Suprapubic skin (tissue), 4 donors: ENCODE measurements around the gene CLCNKB. TPM values are rescaled to one million over a fixed set of nuclear protein-coding genes. Genes with fewer than 3 reads are reported as not detected.

Experiments used
- DNase-seq, 2 donors: peaks; one replicate each; pipeline ENCODE4 v3.0.0-alpha.2; 2019; ENCODE audit warnings: low spot score in 2 of 2
- H3K27ac ChIP-seq: fragments of 200-600 bp; sonication (generic); one replicate; pipeline ENCODE4 v1.5.1; 2019
- H3K27me3 ChIP-seq: fragments of 200-600 bp; sonication (generic); one replicate; pipeline ENCODE4 v1.5.1; 2019
- H3K36me3 ChIP-seq: fragments of 200-600 bp; sonication (generic); one replicate; pipeline ENCODE4 v1.5.1; 2019
- H3K4me1 ChIP-seq: fragments of 200-600 bp; sonication (generic); one replicate; pipeline ENCODE4 v1.5.1; 2019
- H3K4me3 ChIP-seq: fragments of 200-600 bp; sonication (generic); one replicate; pipeline ENCODE4 v1.5.1; 2019; ENCODE audit warnings: mild to moderate bottlenecking
- H3K9me3 ChIP-seq: fragments of 200-600 bp; sonication (generic); one replicate; pipeline ENCODE4 v1.5.1; 2019
- CTCF ChIP-seq, 2 donors: fragments of 200-600 bp in 1 of 2; fragments of 450-650 bp in 1 of 2; sonication (generic) in 1 of 2; IDR thresholded peaks; one replicate each; pipeline ENCODE4 v1.5.1; 2016 to 2019; ENCODE audit warnings: antibody characterized with exemption in 2 of 2, mild to moderate bottlenecking in 1 of 2, moderate library complexity in 1 of 2
- EP300 ChIP-seq: sonication (generic); formaldehyde crosslinking; IDR thresholded peaks from one replicate; pipeline ENCODE4 v1.6.1; 2017; ENCODE audit warnings: antibody characterized with exemption
- POLR2A ChIP-seq, 2 donors: fragments of 450-650 bp; IDR thresholded peaks; one replicate each; pipeline ENCODE4 v1.6.1; 2017; ENCODE audit warnings: antibody characterized with exemption in 2 of 2, mild to moderate bottlenecking in 2 of 2, moderate library complexity in 2 of 2
- POLR2AphosphoS5 ChIP-seq, 3 donors: sonication (generic); formaldehyde crosslinking; IDR thresholded peaks; one replicate each; pipeline ENCODE4 v1.6.1; 2017; ENCODE audit warnings: antibody characterized with exemption in 3 of 3
- WGBS: methylation state at CpG from one replicate; pipeline ENCODE4 v1.1.5; 2018; 5-methylcytosine and 5-hydroxymethylcytosine counted together
- total RNA-seq, 4 donors: library from RNA; depleted of rRNA; stranded (reverse); fragments of >200 nt; gene quantifications; one replicate each; pipeline ENCODE4 v1.1.0, GENCODE V29; 2016

CLCNKB gene
- total RNA-seq, 4 donors from 2014 or later: 0.42 TPM; not detected in 3

- H3K4me1 ChIP-seq: peaks cover 38% of the 10 kb centered on the region
- no peak overlapping the region for H3K27ac ChIP-seq
- H3K27me3 ChIP-seq: no peaks in the 10 kb centered on the region
- no peaks in the 10 kb centered on the region for H3K36me3 ChIP-seq
- H3K9me3 ChIP-seq: no peaks in the 10 kb centered on the region
- no peak overlapping the region for H3K4me3 ChIP-seq
- no peak for TF ChIP-seq POLR2AphosphoS5 (IDR thresholded peaks at IDR 0.05)
- no peak for TF ChIP-seq POLR2A (IDR thresholded peaks at IDR 0.05)
- TF ChIP-seq EP300: no peak
- TF ChIP-seq CTCF (IDR thresholded peaks at IDR 0.05): no peak
- DNase-seq: no peak
- WGBS: 77% methylated on average over 6 of the region's 6 CpGs
These were observed 41.9 kb downstream of the CLCNKB start for GRCh38 chr1:16085522-16085921.

GRCh38 chr1:16087733-16088132, 44.2 kb downstream of the CLCNKB start:
- Histone ChIP-seq H3K36me3 (no peaks in the 10 kb centered on the region), H3K4me3 (no peak overlapping the region), H3K27me3 (no peaks in the 10 kb centered on the region), H3K27ac (no peak overlapping the region), H3K4me1 (peaks cover 46% of the 10 kb centered on the region), H3K9me3 (no peaks in the 10 kb centered on the region)
- TF ChIP-seq POLR2AphosphoS5 (IDR thresholded peaks at IDR 0.05): no peak
- TF ChIP-seq CTCF (IDR thresholded peaks at IDR 0.05): no peak
- no peak for TF ChIP-seq POLR2A (IDR thresholded peaks at IDR 0.05)
- TF ChIP-seq EP300: no peak
- WGBS: 75% methylated on average over 7 of the region's 7 CpGs
- DNase-seq: no peak

GRCh38 chr1:16088351-16088911, 44.8 kb downstream of the CLCNKB start:
- peak overlapping the region; percentile 7 for H3K27ac ChIP-seq
- DNase-seq: no peak
- no peaks in the 10 kb centered on the region for H3K27me3 ChIP-seq
- H3K9me3 ChIP-seq: no peaks in the 10 kb centered on the region
- WGBS: 84% methylated on average over 6 of the region's 17 CpGs
- no peak overlapping the region for H3K4me3 ChIP-seq
- H3K36me3 ChIP-seq: no peaks in the 10 kb centered on the region
- peaks cover 47% of the 10 kb centered on the region for H3K4me1 ChIP-seq
- TF ChIP-seq POLR2A (IDR thresholded peaks at IDR 0.05) (no peak), POLR2AphosphoS5 (IDR thresholded peaks at IDR 0.05) (no peak), CTCF (IDR thresholded peaks at IDR 0.05) (no peak), EP300 (no peak)

- no peak overlapping the region for H3K27ac ChIP-seq
- WGBS: 96% methylated on average over 5 of the region's 9 CpGs
- peaks cover 47% of the 10 kb centered on the region for H3K4me1 ChIP-seq
These were observed 45.4 kb downstream of the CLCNKB start for GRCh38 chr1:16088996-16089395.

More at GRCh38 chr1:16088996-16089395, 45.4 kb downstream of the CLCNKB start:
- TF ChIP-seq EP300 (no peak), POLR2AphosphoS5 (IDR thresholded peaks at IDR 0.05) (no peak), CTCF (IDR thresholded peaks at IDR 0.05) (no peak), POLR2A (IDR thresholded peaks at IDR 0.05) (no peak)
- Histone ChIP-seq H3K4me3 (no peak overlapping the region), H3K9me3 (no peaks in the 10 kb centered on the region), H3K36me3 (no peaks in the 10 kb centered on the region), H3K27me3 (no peaks in the 10 kb centered on the region)
- no peak for DNase-seq
